CD14-positive monocyte (primary cell): Measurements from ENCODE around the gene IWS1. TPM values are rescaled to one million over a fixed set of nuclear protein-coding genes. Genes with fewer than 3 reads are reported as not detected.

Source experiments
- DNase-seq, 3 donors: peaks; one replicate each; pipeline ENCODE4 v3.0.0-alpha.2; 2011 to 2022
- H2AFZ ChIP-seq: 2 replicates; pipeline ENCODE4 v1.6.0; 2012; ENCODE audit warnings: mild to moderate bottlenecking, low read depth, low read length, inconsistent platforms; ENCODE audit not compliant: insufficient read depth, poor library complexity, severe bottlenecking
- H3K27ac ChIP-seq, 2 donors: 1 replicate in 1 of 2; 2 replicates in 1 of 2; pipeline ENCODE4 v1.5.1; 2012 to 2013; ENCODE audit warnings: low read length in 2 of 2, control low read depth in 1 of 2, inconsistent platforms in 1 of 2, low read depth in 1 of 2, mild to moderate bottlenecking in 1 of 2
- H3K27me3 ChIP-seq, 2 donors: one replicate each; pipeline versions ENCODE4 v1.6.0 to v1.6.1; 2011 to 2013; ENCODE audit warnings: low read length in 2 of 2; ENCODE audit not compliant: control insufficient read depth in 2 of 2, insufficient read depth in 2 of 2
- H3K36me3 ChIP-seq, 2 donors: replicated peaks in 1 of 2; 1 replicate in 1 of 2; 2 replicates in 1 of 2; pipeline versions ENCODE4 v1.5.1 to v1.6.1; 2012 to 2013; ENCODE audit warnings: low read length in 2 of 2, control low read depth in 1 of 2, inconsistent platforms in 1 of 2, mild to moderate bottlenecking in 1 of 2; ENCODE audit not compliant: insufficient read depth in 2 of 2, control insufficient read depth in 1 of 2
- H3K4me1 ChIP-seq, 2 donors: 1 replicate in 1 of 2; 2 replicates in 1 of 2; pipeline versions ENCODE4 v1.5.1 to v1.6.1; 2012 to 2013; ENCODE audit warnings: low read length in 2 of 2, control low read depth in 1 of 2, inconsistent platforms in 1 of 2, mild to moderate bottlenecking in 1 of 2, moderate library complexity in 1 of 2; ENCODE audit not compliant: insufficient read depth in 2 of 2, control insufficient read depth in 1 of 2
- H3K4me2 ChIP-seq: replicated peaks from 2 replicates; pipeline ENCODE3; 2012; ENCODE audit warnings: low read length, moderate library complexity, mild to moderate bottlenecking; ENCODE audit not compliant: poor library complexity, severe bottlenecking; ENCODE audit errors: extremely low read depth
- H3K4me3 ChIP-seq, 3 experiments: fragments of 200-600 bp in 1 of 3; sonication (generic) in 1 of 3; replicated peaks in 1 of 3; 1 replicate in 2 of 3; 2 replicates in 1 of 3; pipeline ENCODE4 v1.5.1; 2011 to 2013; ENCODE audit warnings: low read length in 3 of 3, mild to moderate bottlenecking in 3 of 3, control low read depth in 2 of 3, low read depth in 2 of 3, inconsistent platforms in 1 of 3, moderate library complexity in 1 of 3
- H3K79me2 ChIP-seq: 2 replicates; pipeline ENCODE4 v1.6.0; 2012; ENCODE audit warnings: mild to moderate bottlenecking, control low read depth, inconsistent platforms, low read length, moderate library complexity; ENCODE audit not compliant: insufficient read depth
- H3K9ac ChIP-seq: 2 replicates; pipeline ENCODE4 v1.6.0; 2017; ENCODE audit warnings: low read length, mild to moderate bottlenecking; ENCODE audit not compliant: insufficient read depth, poor library complexity, severe bottlenecking
- H3K9me3 ChIP-seq, 2 donors: replicated peaks in 1 of 2; 1 replicate in 1 of 2; 2 replicates in 1 of 2; pipeline versions ENCODE4 v1.5.1 to v1.6.1; 2012 to 2013; ENCODE audit warnings: low read length in 2 of 2, control low read depth in 1 of 2; ENCODE audit not compliant: control insufficient read depth in 1 of 2, insufficient read depth in 1 of 2
- H4K20me1 ChIP-seq: 2 replicates; pipeline ENCODE4 v1.6.0; 2012; ENCODE audit warnings: mild to moderate bottlenecking, low read length, control low read depth, moderate library complexity; ENCODE audit not compliant: insufficient read depth
- H3K27ac Mint-ChIP-seq, 7 donors: one replicate each; pipeline ENCODE4 v1.8.0; 2020; ENCODE audit warnings: mild to moderate bottlenecking in 7 of 7, mixed read lengths in 7 of 7, moderate library complexity in 6 of 7, inconsistent platforms in 2 of 7
- H3K27me3 Mint-ChIP-seq, 3 donors: one replicate each; pipeline ENCODE4 v1.8.0; 2021 to 2022; ENCODE audit warnings: low read depth in 3 of 3, mild to moderate bottlenecking in 3 of 3, mixed read lengths in 3 of 3, moderate library complexity in 3 of 3, inconsistent platforms in 1 of 3
- H3K36me3 Mint-ChIP-seq, 2 donors: one replicate each; pipeline ENCODE4 v1.8.0; 2020; ENCODE audit warnings: mixed read lengths in 2 of 2, inconsistent platforms in 1 of 2, mild to moderate bottlenecking in 1 of 2
- H3K4me1 Mint-ChIP-seq: one replicate; pipeline ENCODE4 v1.8.0; 2020; ENCODE audit warnings: mild to moderate bottlenecking, mixed read lengths
- H3K4me3 Mint-ChIP-seq, 2 donors: one replicate each; pipeline ENCODE4 v1.8.0; 2020; ENCODE audit warnings: mild to moderate bottlenecking in 2 of 2, mixed read lengths in 2 of 2, moderate library complexity in 1 of 2
- H3K9me3 Mint-ChIP-seq, 7 donors: one replicate each; pipeline ENCODE4 v1.8.0; 2020 to 2022; ENCODE audit warnings: mixed read lengths in 7 of 7, mild to moderate bottlenecking in 6 of 7, moderate library complexity in 6 of 7, inconsistent platforms in 2 of 7
- WGBS: methylation state at CpG from one replicate; pipeline ENCODE4 v1.1.5; 2013; ENCODE audit warnings: missing lambda C conversion rate; ENCODE audit not compliant: insufficient coverage; 5-methylcytosine and 5-hydroxymethylcytosine counted together
- intact Hi-C, 2 donors: fragments of 100-400 bp; cut with micrococcal nuclease; formaldehyde crosslinking; loops; one replicate each; pipeline versions ENCODE4 v1.15.0 to v1.15.1; 2023
- polyA plus RNA-seq, 3 donors: library from polyadenylated mRNA; depleted of rRNA in 1 of 3; unstranded in 2 of 3; stranded (reverse) in 1 of 3; fragments of 300-500 nt in 2 of 3; fragments of >200 nt in 1 of 3; fragmentation: Illumina TruSeq in 2 of 3; gene quantifications; 1 replicate in 2 of 3; 2 replicates in 1 of 3; pipeline ENCODE4 v1.2.3, GENCODE V29; 2012 to 2021
- TF ChIP-seq, protein P1 (sequence below): fragments of 200-600 bp; IDR thresholded peaks from one replicate; pipeline ENCODE4 v1.8.0; 2022; ENCODE audit warnings: antibody characterized with exemption, mild to moderate bottlenecking

Gene IWS1
- polyA plus RNA-seq, 3 donors = 7.9 to 21.3 (median 15.6) TPM

DNA sequence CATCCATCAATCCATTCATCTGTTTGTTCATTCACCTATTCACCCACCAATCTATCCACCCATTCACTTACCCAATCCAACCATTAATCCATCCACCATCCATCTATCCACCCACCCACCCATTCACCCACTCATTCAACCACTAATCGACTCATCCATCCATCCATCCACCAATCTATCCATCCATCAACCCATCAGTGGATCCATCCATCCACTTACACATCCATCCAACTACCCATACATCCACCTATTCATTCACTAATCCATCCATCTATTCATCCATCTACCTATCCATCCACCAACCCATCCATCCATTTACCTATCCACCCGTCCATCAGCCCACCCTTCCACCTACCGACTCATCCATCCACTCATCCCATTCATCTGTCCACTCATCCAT, 20.5 kb upstream of the IWS1 start:
- Histone ChIP-seq H3K27ac (no peak overlapping the region), H2AFZ (no peak overlapping the region), H3K9ac (no peak overlapping the region), H3K4me3 (no peak overlapping the region), H3K4me1 (no peaks in the 10 kb centered on the region), H3K9me3 (no peaks in the 10 kb centered on the region), H3K27me3 (no peaks in the 10 kb centered on the region), H3K79me2 (no peaks in the 10 kb centered on the region), H3K4me2 (no peak overlapping the region), H3K36me3 (no peaks in the 10 kb centered on the region), H4K20me1 (no peaks in the 10 kb centered on the region)
- peaks cover 0 to 12% (median 8%) of the 10 kb centered on the region in 3 donors for H3K27me3 Mint-ChIP-seq
- H3K27ac Mint-ChIP-seq = no peak overlapping the region
- peaks cover 0 to 3% (median 0%) of the 10 kb centered on the region in 7 donors for H3K9me3 Mint-ChIP-seq
- no peaks in the 10 kb centered on the region for H3K36me3 Mint-ChIP-seq
- intact Hi-C loops = no loop called here
- TF ChIP-seq, protein P1, sequence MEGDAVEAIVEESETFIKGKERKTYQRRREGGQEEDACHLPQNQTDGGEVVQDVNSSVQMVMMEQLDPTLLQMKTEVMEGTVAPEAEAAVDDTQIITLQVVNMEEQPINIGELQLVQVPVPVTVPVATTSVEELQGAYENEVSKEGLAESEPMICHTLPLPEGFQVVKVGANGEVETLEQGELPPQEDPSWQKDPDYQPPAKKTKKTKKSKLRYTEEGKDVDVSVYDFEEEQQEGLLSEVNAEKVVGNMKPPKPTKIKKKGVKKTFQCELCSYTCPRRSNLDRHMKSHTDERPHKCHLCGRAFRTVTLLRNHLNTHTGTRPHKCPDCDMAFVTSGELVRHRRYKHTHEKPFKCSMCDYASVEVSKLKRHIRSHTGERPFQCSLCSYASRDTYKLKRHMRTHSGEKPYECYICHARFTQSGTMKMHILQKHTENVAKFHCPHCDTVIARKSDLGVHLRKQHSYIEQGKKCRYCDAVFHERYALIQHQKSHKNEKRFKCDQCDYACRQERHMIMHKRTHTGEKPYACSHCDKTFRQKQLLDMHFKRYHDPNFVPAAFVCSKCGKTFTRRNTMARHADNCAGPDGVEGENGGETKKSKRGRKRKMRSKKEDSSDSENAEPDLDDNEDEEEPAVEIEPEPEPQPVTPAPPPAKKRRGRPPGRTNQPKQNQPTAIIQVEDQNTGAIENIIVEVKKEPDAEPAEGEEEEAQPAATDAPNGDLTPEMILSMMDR = no peak
- 95% methylated on average over 3 of the region's 3 CpGs for WGBS
- no peak for DNase-seq
- peaks cover 3% of the 10 kb centered on the region for H3K4me1 Mint-ChIP-seq
- no peak overlapping the region for H3K4me3 Mint-ChIP-seq

DNA sequence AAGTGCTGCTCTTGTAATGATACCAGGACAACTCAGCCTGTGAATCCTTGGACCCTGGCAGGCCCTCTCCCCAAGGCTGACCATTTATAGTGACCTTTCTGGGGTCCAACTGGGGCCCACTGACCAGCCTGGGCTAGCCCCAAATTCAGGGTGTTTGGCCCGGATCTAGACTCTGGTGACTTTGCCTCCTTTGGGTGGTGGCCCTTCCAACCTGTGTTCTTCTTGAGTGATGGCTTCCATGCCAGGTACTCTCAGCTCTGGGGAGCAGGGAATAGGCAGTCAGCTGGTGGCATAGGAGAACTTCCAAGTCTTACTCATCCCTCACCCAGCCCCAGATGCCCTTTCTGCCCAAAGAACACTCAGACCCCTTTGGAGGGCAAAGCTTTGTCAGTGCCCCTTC, 19.5 kb upstream of the IWS1 start:
- intact Hi-C loops = no loop called here
- Mint-ChIP-seq H3K9me3 (peaks cover 0 to 4% (median 0%) of the 10 kb centered on the region in 7 donors), H3K4me3 (no peak overlapping the region), H3K36me3 (no peaks in the 10 kb centered on the region), H3K27me3 (peaks cover 0 to 12% (median 6%) of the 10 kb centered on the region in 3 donors), H3K27ac (no peak overlapping the region), H3K4me1 (peaks cover 3% of the 10 kb centered on the region)
- H3K9ac ChIP-seq = no peak overlapping the region
- DNase-seq = no peak
- TF ChIP-seq, protein P1 = no peak
- no peaks in the 10 kb centered on the region for H3K36me3 ChIP-seq
- WGBS = 100% methylated on average over 1 of the region's 1 CpG
- H4K20me1 ChIP-seq = no peaks in the 10 kb centered on the region
- H3K4me1 ChIP-seq = no peaks in the 10 kb centered on the region
- H3K79me2 ChIP-seq = no peaks in the 10 kb centered on the region
- no peaks in the 10 kb centered on the region for H3K27me3 ChIP-seq
- no peak overlapping the region for H3K27ac ChIP-seq
- no peaks in the 10 kb centered on the region for H3K9me3 ChIP-seq
- H2AFZ ChIP-seq = no peak overlapping the region
- H3K4me2 ChIP-seq = no peak overlapping the region
- H3K4me3 ChIP-seq = no peak overlapping the region
